Astrocyte (in vitro differentiated cells and primary cell): ENCODE results near the gene SPTLC3. TPM values are rescaled to one million over a fixed set of nuclear protein-coding genes. Genes with fewer than 3 reads are reported as not detected.

Experiments used
- DNase-seq: peaks from one replicate; pipeline ENCODE4 v3.0.0-alpha.2; 2010; ENCODE audit warnings: low read depth
- FAIRE-seq: peaks from 2 replicates; lab custom pipeline; 2011; peaks lifted over from hg19 to GRCh38; lab: Jason Lieb, UNC
- H2AFZ ChIP-seq: 2 replicates; pipeline ENCODE4 v1.6.0; 2012; ENCODE audit warnings: low read depth, low read length, inconsistent platforms
- H3K27ac ChIP-seq: 2 replicates; pipeline ENCODE4 v1.5.1; 2011; ENCODE audit warnings: low read depth, low read length, inconsistent platforms
- H3K27me3 ChIP-seq: 2 replicates; pipeline ENCODE4 v1.6.0; 2011; ENCODE audit warnings: low read length, inconsistent platforms; ENCODE audit not compliant: insufficient read depth
- H3K36me3 ChIP-seq: 2 replicates; pipeline ENCODE4 v1.5.1; 2011; ENCODE audit warnings: low read length, inconsistent platforms; ENCODE audit not compliant: insufficient read depth
- H3K4me1 ChIP-seq: 2 replicates; pipeline ENCODE4 v1.5.1; 2011; ENCODE audit warnings: low read length, inconsistent platforms; ENCODE audit not compliant: insufficient read depth
- H3K4me2 ChIP-seq: 2 replicates; pipeline ENCODE4 v1.6.0; 2012; ENCODE audit warnings: low read length, inconsistent platforms
- H3K4me3 ChIP-seq: 2 replicates; pipeline ENCODE4 v1.5.1; 2011; ENCODE audit warnings: low read depth, mild to moderate bottlenecking, low read length, inconsistent platforms; ENCODE audit not compliant: insufficient read depth
- H3K79me2 ChIP-seq: 2 replicates; pipeline ENCODE4 v1.6.0; 2012; ENCODE audit warnings: mild to moderate bottlenecking, low read length, inconsistent platforms; ENCODE audit not compliant: insufficient read depth
- H3K9ac ChIP-seq: 2 replicates; pipeline ENCODE4 v1.6.0; 2012; ENCODE audit warnings: mild to moderate bottlenecking, low read length, inconsistent platforms
- H3K9me3 ChIP-seq: 2 replicates; pipeline ENCODE4 v1.5.1; 2012; ENCODE audit warnings: low read depth, mild to moderate bottlenecking, low read length, inconsistent platforms; ENCODE audit not compliant: insufficient read depth
- H4K20me1 ChIP-seq: 2 replicates; pipeline ENCODE4 v1.6.0; 2012; ENCODE audit warnings: low read length, inconsistent platforms; ENCODE audit not compliant: insufficient read depth
- H3K27ac Mint-ChIP-seq: one replicate; pipeline ENCODE4 v1.8.0; 2021; ENCODE audit warnings: mild to moderate bottlenecking, mixed read lengths; ENCODE audit not compliant: unreplicated experiment
- H3K27me3 Mint-ChIP-seq: one replicate; pipeline ENCODE4 v1.8.0; 2021; ENCODE audit warnings: low read depth, mixed read lengths; ENCODE audit not compliant: unreplicated experiment
- H3K36me3 Mint-ChIP-seq: one replicate; pipeline ENCODE4 v1.8.0; 2021; ENCODE audit warnings: low read depth, mixed read lengths; ENCODE audit not compliant: unreplicated experiment
- H3K4me1 Mint-ChIP-seq: one replicate; pipeline ENCODE4 v1.8.0; 2021; ENCODE audit warnings: low read depth, mixed read lengths; ENCODE audit not compliant: unreplicated experiment
- H3K4me3 Mint-ChIP-seq: one replicate; pipeline ENCODE4 v1.8.0; 2021; ENCODE audit warnings: mild to moderate bottlenecking, moderate library complexity, mixed read lengths; ENCODE audit not compliant: unreplicated experiment
- H3K9me3 Mint-ChIP-seq: one replicate; pipeline ENCODE4 v1.8.0; 2021; ENCODE audit warnings: mild to moderate bottlenecking, mixed read lengths; ENCODE audit not compliant: unreplicated experiment
- CTCF ChIP-seq: IDR thresholded peaks from 2 replicates; pipeline ENCODE4 v1.5.1; 2011; ENCODE audit warnings: low read depth, mild to moderate bottlenecking, inconsistent platforms, low read length, moderate library complexity; ENCODE audit not compliant: insufficient read depth
- EZH2 ChIP-seq: IDR thresholded peaks from 2 replicates; pipeline ENCODE4 v1.6.1; 2012; ENCODE audit warnings: mild to moderate bottlenecking, low read length, inconsistent platforms; ENCODE audit not compliant: insufficient read depth
- total RNA-seq: library from RNA; stranded (reverse); gene quantifications from 2 replicates; pipeline ENCODE4 v1.2.1, GENCODE V29; 2021

SPTLC3 gene
- total RNA-seq, 1 donor from 2014 or later = 5.7 TPM

DNA sequence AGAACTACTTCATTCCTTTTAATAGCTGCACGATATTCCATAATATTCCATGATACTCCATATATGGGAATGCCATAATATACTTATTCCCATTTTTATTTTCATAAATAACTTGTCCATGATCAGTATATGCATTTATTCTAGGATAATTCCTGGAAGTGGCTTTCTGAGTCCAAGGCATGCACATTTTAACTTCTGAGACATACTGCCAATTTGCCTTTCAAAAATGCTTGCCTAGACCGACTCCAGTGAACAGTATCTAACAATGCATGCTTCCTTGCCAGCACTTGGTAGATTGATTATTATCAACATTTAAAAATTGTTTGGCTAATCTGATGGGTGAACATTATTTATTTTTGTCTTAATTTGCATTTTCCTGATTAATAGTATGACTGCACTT, 54.0 kb downstream of the SPTLC3 start:
- no peaks in the 10 kb centered on the region for H3K9me3 ChIP-seq
- no peak overlapping the region for H3K9ac ChIP-seq
- no peak overlapping the region for H3K4me3 ChIP-seq
- no peak for FAIRE-seq
- H3K4me1 Mint-ChIP-seq = no peaks in the 10 kb centered on the region
- H3K27ac Mint-ChIP-seq = no peak overlapping the region
- H3K27me3 ChIP-seq = no peaks in the 10 kb centered on the region
- H2AFZ ChIP-seq = no peak overlapping the region
- TF ChIP-seq EZH2 = no peak
- TF ChIP-seq CTCF = no peak
- no peaks in the 10 kb centered on the region for H4K20me1 ChIP-seq
- H3K4me3 Mint-ChIP-seq = no peak overlapping the region
- DNase-seq = no peak
- H3K27ac ChIP-seq = no peak overlapping the region
- H3K4me1 ChIP-seq = no peaks in the 10 kb centered on the region
- H3K27me3 Mint-ChIP-seq = no peaks in the 10 kb centered on the region
- no peaks in the 10 kb centered on the region for H3K36me3 Mint-ChIP-seq
- no peaks in the 10 kb centered on the region for H3K79me2 ChIP-seq
- H3K9me3 Mint-ChIP-seq = peaks cover 2% of the 10 kb centered on the region
- H3K36me3 ChIP-seq = no peaks in the 10 kb centered on the region
- H3K4me2 ChIP-seq = no peak overlapping the region

DNA sequence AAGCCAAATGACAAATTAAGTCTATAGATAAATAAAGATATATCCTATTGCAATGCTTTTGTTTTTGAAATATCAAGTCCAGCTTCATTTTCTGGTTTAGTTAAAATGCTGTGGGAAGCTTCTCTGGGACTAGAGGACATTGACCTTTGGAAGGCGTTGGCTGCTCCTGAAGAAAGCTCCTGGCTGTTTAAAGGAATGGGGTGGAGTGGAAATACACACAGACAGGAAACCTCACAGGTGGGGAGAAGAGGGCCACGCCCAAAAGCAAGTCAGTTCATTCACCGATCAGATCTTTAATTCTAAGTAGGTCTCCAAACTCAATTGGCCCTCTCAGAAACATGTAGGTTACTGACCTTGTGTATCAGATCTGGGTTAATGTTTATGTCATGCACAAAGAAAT, 59.6 kb downstream of the SPTLC3 start:
- no peaks in the 10 kb centered on the region for H3K4me1 Mint-ChIP-seq

More for the DNA sequence above, 59.6 kb downstream of the SPTLC3 start:
- H3K27ac Mint-ChIP-seq = no peak overlapping the region
- Histone ChIP-seq H3K4me2 (no peak overlapping the region), H3K27ac (no peak overlapping the region), H3K9me3 (no peaks in the 10 kb centered on the region), H2AFZ (no peak overlapping the region), H3K4me3 (no peak overlapping the region), H3K36me3 (no peaks in the 10 kb centered on the region), H3K79me2 (no peaks in the 10 kb centered on the region), H4K20me1 (no peaks in the 10 kb centered on the region), H3K4me1 (no peaks in the 10 kb centered on the region), H3K9ac (no peak overlapping the region), H3K27me3 (no peaks in the 10 kb centered on the region)
- no peaks in the 10 kb centered on the region for H3K36me3 Mint-ChIP-seq
- TF ChIP-seq CTCF = no peak
- TF ChIP-seq EZH2 = no peak
- DNase-seq (no peak), FAIRE-seq (no peak)
- H3K4me3 Mint-ChIP-seq = no peak overlapping the region
- peaks cover 2% of the 10 kb centered on the region for H3K9me3 Mint-ChIP-seq
- H3K27me3 Mint-ChIP-seq = no peaks in the 10 kb centered on the region
